NCI-H69 (cell line): ENCODE results near the gene CCNI2.

ENCODE experiments used
- DNase-seq: peaks from one replicate; lab custom pipeline; 2025; lab: John Stamatoyannopoulos, UW

The CCNI2 gene

DNA sequence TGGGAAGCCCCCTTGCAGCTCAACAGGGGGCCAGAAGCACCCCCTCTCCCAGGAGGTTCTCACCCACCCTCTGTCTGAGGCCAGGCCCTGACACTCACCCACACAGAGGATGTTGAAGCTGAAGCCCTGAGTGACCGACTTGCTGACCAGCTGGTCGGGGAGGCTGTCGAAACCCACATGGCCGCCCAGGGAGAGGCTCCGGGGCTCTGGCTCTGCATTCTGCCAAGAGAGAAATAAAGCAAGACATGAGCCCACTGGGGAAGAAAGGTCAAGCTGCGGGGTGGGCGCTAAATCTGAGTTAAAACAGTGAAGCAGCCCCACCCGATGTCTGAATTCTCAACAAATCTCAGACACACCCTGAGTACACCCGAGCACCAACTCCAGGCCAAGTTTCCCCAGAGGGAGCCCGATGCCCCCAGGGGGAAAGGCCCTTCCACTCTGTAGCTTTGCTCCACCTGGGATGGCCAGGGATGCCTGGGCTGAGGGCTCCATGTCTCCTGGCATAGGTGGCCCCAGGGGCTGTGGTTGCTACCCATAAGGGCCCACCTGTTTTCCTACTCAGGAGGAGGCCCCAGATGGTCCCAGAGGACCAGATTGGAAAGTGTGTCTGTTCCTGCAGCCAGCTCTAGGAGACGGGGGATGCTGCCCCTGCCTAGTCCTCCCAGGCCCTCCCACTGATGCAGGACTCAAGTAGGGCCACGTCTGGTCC lies 18.2 kb downstream of the CCNI2 start:
- DNase-seq, result no peak

DNA sequence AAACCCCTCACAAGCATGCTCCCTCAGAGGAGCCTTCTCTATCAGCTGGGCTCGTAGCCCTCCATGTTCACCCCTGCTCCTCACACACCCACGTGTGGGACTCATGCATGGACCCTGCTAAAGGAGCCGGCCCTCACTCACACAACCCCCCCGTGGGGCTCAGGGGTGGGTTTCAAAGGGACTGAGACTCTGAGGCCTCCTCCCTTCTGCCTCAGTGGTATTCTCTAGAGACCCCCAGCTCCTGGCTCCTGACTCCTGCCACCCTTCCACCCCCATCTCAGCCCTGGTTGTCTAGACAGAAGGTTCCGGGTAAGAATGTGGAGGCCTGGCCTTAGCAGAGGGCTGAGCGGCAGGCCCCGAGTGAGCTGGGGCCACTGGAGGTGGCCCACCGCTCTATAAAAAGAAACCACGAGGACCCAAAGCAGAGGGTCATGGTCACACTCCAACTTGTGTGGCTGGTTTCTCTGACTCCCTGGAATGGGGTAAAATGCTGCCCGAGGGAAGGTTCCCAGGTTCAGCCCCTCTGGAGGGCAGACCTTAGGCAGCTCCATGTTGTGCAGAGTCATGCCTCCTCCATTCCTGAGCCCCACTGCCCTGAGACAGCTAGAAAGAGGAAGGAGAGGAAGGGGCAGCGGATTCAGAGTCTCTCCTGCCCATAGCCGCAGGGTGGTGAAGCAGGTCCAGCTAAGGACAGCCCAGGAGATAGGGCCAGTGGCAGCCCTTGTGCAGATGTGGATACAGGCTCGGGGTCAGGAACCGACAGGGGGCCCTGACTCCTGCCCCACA lies 19.0 kb downstream of the CCNI2 start:
- no peak for DNase-seq

DNA sequence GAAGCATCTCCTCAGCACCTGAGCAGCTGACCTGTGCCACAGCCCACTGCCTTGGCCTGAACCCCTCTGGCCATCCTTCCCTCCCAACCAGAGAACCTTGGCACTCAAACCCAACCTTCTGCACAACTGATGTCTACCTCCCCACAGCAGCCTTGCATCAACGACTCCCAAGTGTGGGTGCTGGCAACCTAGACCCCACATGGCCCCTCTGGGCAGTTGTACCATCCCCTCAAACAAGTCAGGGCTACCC lies 19.5 kb downstream of the CCNI2 start:
- no peak for DNase-seq

- DNase-seq, result no peak
Observed at GRCh38 chr5:132767150-132767549, 19.9 kb downstream of the CCNI2 start.

GRCh38 chr5:132768485-132768868 lies 21.3 kb downstream of the CCNI2 start:
- DNase-seq, result no peak

DNA sequence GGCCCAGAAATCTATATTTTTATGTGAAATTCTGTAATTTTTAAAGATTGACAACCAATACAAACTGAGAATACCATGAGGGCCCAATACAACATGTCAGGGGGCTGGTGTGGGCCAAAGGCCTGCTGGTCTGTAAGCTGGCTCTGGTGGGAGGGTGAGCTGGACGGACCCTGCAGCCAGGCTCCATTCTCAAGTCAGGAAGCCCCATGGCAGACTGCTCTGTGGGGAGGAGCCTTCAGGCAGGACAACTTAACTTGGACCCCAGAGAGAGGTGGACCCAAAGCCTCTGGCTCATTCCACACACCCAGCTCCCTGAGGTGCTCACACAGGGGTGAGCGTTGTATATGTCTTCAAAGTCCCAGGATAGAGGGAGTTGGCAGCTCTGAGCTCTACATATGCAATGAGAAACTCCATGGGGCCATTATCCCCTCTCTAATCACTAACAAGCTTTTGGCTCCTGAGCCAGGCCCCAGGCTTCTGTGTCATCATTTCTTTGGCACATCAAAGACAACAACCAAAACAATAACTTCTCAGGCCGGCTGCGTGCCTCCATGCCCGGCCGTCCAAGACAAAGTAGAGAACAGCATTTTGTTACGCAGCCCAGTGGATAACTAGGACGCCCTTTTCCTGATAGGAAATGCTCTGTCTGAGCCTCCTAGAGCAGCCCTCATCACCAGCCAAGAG lies 23.4 kb downstream of the CCNI2 start:
- no peak for DNase-seq

GRCh38 chr5:132771503-132771998 lies 24.3 kb downstream of the CCNI2 start:
- peak; percentile 35 for DNase-seq

DNA sequence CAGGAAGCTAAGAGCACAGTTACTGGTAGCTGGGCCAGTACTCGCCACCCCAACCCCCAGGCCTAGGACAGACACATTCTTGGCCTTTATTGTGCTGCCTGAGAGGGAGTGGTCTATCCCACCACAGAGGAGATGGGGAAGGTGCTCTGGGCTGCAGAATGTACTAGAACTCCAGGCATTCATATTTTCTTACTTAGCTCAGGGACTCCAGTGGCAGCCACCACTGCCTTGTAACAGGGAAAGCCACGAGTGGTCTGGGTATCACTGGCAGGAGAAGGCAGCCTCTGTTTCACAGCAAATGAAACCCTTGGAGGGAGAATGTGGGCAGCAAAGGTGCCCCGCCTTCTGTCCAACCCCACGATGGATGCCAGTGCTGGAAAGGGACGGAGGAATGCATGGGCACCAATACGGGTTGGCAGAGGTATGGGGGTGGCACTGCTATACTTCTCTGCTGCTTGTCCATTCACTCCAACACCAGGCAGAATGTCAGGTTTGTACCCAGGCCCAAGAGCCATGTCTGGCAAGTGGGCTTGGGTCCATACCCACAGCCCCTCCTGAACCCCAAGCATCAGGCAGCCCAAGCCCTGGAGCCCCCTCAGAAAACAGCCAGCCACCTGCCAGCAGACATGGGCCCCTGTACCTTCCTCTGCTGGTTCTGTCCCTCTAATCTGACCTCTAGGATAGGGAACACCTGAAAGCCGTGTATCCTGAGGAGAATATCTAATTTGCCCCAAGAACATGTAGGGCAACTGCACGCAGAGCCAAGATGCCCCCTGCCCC lies 25.3 kb downstream of the CCNI2 start:
- no peak for DNase-seq

- DNase-seq, result no peak
Observed at GRCh38 chr5:132773114-132773513, 25.9 kb downstream of the CCNI2 start.

DNA sequence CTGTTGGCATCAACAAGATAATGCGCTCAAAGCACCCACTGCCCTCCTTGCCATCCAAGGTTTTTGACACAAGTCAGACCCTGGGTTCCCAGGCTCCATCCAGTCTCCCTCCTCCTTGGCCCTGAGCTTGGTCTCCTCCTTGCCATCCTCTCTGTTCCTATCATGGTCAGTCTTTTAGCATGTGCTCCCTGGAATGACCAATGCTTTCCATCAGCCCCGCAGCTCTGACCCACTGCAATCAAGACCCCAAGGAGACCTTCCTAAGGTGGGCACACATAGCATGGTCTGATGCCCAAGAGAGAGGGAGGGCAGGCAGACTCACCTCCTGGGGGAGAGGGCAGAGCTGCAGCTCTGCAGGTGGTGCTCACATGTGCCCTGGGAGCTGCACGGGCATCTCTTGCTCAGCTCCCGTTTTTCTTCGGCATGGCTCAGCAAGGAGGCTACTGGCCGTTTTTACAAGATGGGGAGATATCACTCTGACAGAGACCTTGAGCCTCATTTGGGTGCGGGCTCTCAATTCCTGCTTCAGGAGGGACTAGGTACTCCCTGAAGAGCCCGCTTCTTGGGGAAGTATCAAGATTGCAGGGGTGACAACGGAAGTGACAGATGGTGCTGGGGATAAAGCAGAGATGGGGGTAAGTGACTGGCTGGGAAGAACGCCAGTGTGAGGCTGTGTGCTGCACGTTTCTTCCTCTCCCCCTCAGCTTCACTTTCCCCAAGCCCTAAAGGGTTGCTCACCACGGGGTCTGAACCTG lies 26.6 kb downstream of the CCNI2 start:
- DNase-seq, result peak; percentile 60

- DNase-seq, result no peak
Observed at GRCh38 chr5:132774406-132774805, 27.2 kb downstream of the CCNI2 start.

- DNase-seq, result no peak
Observed at GRCh38 chr5:132774896-132775295, 27.7 kb downstream of the CCNI2 start.

DNA sequence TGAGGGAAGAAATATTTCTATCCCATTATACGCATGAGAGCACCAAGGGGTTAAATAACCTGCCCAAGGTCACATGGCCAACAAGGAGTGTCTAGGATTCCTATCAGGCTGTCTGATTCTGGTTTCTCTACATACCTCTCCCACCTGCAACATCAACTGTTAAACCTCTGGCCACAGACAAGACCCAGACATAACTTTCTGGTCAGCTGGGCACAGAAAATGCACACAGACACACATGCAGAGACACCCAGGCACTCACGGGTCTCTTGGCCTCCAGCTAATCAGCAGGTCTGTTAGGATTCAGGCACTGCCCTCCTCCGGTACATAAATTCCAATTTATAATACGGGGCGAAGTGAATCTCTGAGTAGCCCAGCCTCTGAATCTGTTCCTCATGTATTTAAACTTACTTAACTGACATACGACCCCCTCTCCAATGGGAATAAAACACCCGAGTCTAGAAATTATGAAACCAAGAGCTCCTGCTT lies 28.3 kb downstream of the CCNI2 start:
- no peak for DNase-seq

GRCh38 chr5:132776131-132776937 lies 29.1 kb downstream of the CCNI2 start:
- DNase-seq, result peak; percentile 84

DNA sequence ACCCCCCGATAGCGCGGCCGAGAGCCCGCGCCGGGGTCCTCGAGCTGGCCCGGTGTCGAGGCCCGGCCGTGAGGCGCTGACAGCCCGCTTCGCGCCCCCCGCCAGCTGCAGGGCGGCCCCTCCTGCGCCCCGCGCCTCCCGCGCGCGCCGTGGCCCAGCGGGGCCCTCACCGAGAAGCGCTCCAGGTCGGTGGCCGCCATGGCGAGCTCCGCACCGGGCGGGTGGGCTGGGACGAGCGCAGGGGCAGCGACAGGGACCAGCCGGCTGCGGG lies 29.6 kb downstream of the CCNI2 start:
- DNase-seq, result no peak

GRCh38 chr5:132777209-132778069 lies 30.2 kb downstream of the CCNI2 start, which contains the start of gene SEPTIN8:
Gene SEPTIN8, minus strand, starts transcription at chr5:132777239. Its CDS starts 102 bp downstream, at chr5:132777137.
- DNase-seq, result peak; percentile 87

DNA sequence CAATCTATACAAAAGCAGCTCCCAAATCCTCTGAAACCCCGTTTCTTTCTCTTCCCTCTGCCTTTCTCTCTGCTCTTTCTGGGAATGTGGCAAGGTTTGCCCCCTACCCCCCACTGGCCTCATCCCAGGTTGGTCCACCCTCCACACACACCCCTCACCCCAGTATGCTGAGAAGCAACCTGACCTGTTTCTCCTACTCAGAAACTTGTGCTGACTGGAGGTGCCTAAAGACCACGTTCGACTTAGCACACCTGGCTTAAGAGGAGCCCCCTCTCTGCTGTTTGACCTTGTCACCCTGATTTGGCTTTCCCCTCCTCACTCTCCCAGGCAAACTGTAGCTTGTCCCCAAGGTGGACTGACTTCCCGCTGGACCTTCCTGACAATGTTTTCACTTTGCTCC lies 30.9 kb downstream of the CCNI2 start:
- no peak for DNase-seq

DNA sequence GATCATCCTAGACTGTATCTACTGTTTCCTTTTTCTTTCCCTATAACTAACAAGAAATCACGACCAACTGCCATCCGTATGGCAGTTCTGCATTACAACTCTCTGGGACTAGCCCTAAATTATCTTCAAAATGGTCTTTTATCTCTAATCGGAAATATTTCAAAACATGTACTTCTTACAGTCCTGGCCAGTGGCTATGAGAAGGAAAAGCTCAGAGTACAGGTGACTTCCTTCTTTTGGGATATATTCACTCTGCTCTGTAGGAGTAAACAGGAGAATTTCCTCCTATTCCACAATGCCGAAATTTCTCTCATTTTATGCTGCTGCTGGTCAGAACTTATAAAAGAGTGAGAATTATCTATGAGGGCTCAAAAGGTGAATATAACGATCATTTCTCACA lies 31.6 kb downstream of the CCNI2 start:
- DNase-seq, result no peak

- no peak for DNase-seq
Observed at GRCh38 chr5:132779961-132780360, 32.7 kb downstream of the CCNI2 start.

DNA sequence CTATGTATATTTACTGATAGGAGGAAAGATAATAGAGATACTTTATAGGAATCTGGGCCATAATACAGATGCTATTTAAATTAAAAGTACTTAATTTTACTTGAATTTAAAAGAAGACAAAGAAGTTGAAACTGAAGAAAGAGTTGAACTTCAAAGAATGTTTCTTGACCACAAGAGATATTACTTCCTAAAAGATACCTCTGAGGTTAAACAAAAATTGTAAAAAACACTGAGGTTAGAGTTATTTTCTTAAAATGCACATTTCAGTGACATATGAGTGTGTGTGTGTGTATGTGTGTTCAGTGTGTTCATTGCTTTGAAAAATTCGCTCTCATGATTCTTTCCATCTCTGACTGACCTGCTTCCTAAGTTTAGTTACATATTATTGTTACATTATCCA lies 33.4 kb downstream of the CCNI2 start:
- no peak for DNase-seq
